NCI-H1930 (cell line): ENCODE data around the gene BBS7.

Source experiments
- DNase-seq, 2 experiments: peaks; one replicate each; lab custom pipeline; 2025; lab: John Stamatoyannopoulos, UW

Gene BBS7

DNA sequence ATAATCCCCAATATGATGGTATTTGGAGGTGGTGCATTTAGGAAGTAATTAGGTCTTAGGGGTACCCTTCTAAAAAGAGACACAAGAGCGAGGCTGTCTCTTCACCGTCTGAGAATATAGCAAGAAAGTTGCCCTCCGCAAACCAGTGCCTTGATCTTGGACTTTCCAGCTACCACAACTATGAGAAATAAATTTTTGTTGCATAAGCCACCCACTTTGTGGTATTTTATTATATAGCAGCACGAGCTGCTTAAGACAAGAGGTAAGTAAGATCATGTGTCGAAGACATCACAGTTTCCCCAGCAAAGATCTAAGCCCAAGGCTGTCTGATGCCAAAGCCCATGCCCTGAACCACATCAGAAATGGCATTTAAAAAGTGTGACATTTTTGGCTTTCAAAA is 78.8 kb downstream of the BBS7 start:
- no peak for DNase-seq

DNA sequence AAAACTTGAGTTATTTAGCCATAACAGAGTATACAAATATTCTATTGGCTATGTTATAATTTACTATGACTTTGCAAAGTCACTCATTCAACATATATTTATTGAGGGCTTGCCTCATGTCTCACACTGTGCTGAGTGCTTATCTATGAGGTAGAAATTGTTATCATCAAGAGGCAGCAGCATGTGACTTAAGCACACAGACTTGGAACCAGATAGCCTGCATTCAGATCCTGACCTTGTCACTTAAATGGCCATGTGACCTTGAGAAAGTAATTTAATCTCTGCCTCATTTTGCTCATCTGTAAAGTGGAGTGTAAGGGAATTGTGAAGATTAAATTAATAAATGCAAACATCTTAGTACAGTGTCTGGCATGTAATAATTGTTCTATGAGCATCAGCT is 79.3 kb downstream of the BBS7 start:
- DNase-seq = no peak

DNA sequence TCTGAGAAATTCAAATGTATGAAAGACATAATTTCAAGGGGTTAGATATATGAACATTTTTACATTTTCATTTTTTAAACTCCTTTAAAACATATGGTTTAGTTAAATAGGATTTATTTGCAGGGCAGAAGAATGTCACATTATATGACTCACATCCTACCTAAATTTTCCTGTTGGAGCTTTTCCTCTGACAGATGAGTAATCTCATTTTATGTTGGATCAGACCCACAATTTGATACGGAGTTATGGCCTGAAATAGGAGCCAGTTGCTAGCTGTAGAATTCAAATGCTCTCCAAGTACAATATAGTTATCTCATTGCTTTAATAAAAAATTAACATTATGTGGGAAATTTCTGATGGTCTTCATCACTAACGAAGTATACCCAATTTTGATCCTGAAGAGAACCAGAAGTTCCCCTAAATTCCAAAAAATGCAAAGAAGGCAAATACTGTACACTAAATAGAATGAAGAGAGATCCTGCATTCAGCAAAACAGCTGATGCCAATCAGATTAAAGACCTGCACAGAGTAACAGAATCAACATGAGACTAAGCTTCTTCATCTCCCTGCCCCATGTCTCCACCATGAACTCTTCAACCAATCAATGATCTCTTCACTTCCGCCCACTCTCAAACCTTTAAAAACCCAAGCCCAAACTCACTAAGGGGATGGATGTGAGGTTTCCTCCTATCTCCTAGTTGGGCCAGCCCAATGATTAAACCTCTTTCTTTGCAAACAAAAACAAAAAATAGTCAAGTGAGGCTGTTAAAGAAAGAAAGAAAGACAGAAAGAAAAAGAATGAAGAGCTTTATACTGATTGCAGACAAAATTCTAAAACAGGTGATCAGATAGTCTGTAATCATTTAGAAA is 80.1 kb downstream of the BBS7 start:
- no peak for DNase-seq

DNA sequence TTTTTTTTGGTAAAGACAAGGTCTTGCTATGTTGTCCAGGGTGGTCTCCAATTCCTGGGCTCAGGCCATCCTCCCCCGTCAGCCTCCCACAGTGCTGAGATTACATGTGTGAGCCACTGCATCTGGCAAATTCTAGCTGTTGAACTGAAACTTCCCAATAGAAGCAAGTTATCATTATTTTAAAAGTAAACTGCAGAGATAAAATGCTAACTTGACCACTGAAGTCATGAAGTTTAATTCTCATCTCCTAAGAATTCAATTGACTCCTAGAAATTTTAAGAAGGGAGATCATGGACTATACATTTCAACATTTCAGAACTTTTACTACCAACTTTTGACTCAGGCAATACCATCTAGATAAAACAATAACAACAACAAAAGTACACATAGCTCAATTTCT is 80.8 kb downstream of the BBS7 start:
- no peak for DNase-seq

DNA sequence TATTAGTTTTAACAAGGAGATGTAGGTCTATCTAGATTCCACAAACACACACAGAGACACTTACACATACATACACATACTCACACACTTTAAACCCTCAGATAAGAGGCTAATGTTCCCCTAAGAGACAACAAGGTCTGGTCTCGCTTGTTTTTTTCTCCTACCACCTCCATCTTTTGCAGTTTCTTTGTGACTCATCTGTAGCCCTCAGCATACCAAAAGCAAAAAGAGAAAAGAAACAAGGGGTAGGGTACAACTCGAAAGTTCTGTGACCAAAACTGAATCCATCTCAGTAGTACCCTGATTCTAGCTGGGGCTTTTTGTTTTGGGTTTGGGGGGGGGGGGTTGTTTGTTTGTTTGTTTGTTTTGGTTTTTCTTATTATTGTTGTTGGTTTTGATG is 81.4 kb downstream of the BBS7 start:
- DNase-seq = no peak

DNA sequence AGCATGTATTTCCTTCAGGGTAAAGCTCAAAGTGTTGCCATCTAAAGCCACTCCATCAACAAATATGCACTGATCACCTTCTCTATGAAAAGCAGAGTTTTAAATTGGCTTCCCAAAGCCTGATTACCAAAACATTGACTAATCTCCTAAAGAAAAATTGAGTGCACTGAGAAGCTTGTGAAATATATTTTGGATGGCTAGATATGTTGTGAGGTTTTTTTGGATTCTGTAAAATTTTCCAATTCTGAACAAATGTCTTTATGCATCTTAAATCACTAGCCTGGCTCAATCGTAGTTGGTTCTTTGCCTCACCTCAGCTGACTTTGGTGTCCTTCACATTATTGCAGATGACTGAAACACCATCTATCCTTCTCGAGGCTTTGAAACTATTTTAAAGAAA is 84.1 kb downstream of the BBS7 start:
- DNase-seq = no peak

DNA sequence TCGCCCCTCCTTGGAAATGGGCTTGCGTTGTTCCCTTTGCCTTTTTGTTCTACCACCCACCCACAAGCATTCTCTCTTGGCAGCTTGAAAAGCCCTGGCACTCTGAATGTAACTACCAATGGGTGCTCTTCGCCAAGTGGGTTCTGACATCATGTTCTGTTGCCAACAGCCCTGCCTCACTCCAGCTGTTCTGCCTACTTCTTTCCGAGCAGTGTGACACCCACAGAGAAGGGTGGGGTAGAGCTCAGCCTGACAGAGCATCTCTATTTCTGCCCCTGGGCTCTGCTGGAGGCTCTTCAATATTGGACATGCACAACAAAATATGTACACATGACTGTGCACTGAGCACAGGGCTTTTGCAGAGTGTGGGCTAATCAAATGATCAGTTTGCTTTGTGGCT is 84.8 kb downstream of the BBS7 start:
- DNase-seq = no peak

DNA sequence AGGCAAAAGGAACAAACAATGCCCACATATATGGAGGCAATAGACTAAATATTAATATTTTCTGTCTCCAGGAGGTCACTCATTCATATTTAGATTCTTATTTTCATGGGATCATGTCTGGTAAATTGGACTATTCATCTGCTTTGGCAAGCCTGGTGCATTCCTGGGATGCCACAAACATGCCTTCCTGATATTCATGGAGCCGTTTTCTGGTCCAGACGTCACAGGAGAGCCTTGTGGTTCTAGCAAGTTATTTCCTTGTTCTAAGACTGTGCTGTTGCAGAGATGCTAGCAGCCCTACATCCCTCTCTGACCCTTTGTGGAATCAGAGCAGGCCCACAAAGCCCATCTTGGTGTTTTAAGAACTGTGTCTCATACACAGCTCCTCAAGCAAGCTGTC is 85.3 kb downstream of the BBS7 start:
- no peak for DNase-seq

DNA sequence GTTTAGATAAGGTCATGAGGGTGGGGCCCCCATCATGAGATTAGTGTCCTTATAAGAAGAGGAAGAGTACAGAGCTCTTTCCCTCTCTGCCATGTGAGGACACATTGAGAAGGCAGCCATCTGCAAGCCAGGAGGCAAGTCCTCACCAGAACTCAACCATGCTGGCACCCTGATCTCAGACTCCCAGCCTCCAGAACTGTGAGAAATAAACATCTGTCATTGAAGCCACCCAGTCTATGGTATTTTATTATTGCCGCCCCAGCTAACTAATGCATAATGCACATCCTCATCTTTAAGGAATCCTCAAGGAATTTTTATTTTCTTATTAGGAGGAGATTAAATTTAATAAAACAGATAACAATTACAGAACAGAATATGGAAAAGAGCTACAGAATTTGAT is 85.9 kb downstream of the BBS7 start:
- DNase-seq = no peak

DNA sequence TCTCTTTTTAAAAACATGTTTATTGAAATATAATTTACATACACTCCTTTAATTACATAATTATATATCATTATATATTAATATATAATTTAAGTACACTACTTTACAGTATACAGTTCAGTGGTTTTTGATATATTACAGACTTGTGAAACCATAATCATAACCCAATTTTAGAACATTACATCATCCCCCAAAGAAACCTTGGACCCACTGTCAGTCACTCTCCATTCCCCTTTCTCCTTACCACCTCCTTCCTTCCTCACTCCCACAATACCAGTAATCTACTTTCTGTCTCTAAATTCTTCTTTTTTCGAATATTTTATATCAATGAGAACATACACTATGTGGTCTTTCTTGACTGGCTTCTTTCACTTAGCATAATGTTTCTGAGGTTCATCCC is 87.1 kb downstream of the BBS7 start:
- no peak for DNase-seq

DNA sequence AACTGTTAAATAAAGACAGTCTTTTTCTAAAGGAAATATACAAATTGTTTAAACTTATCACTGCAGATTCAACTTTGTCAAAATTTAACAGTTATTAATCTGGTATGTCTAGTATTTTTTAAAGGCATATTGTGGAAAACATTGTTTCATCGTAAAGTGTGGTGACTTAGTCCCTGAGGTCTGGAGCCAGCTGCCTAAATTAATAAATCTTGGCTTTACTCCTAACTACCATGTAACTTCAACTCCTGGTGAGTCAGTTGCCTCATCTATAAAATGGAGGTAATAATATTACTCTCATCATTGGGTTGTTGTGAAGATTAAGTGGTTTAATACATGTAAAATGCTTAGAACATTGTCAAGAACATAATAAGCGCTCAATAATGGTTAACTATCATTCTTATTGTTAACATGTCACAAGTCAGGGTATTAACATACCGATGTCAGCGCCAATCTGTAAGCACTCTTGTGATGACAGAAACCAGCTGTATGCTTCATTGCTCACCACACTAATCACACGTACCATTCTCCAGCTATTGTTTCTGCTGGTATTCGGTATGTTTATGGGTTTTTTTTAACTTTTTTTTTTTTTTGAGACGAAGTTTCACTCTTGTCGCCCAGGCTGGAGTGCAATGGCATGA is 91.2 kb downstream of the BBS7 start:
- DNase-seq = no peak

DNA sequence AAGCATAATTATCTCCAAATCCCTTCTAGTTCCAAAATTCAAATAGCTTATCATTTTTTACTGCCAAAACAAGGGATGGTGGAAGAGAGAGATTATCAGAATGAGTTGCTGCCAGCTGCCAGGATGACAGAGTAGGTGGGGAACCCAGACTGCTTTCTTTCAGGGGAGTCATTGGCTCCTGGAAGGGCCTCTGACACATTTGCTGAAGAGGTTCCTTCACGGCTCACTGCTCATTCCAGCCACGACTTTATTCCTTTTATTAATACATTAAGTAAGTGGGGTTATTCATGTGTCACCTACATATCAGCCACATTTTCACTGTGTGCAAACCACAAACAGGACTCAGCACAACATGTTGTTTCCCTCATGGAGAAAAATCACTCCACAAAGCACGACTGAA is 92.6 kb downstream of the BBS7 start:
- no peak for DNase-seq

DNA sequence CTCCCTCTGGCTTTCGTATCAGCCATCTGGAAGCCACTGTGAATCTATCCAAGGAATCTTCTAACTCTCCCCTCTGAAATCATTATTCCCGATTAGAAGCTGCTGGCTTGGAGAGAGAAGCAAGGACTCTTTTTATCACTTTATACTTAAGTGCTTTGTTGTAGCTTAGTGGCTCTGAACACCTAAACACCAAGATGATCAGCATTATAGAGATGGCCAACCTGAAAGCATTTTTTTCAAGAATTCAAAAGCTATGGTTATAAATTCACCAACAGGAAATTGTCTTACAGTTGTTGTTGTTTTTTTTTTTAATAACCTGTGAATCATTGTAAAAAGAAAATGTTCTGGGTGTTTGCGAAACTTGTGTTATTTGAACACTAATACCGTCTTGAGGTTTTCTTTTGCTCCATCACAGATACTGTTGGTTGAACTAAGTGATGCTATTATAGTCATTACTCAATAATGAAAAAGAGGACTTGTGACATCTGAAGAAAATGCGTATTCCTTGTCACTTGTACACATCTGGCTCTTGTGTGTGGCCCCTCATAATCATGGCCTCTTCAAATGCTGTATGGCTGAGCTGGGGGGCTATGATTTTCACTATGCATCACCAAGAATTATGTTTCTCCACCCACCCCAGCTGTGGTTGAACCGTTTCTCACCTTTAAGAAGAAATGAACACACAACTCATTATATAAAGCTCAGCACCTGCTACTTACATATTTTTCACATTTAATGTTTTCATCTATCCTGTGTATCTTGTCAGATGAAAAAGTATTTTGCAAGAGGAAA is 93.5 kb downstream of the BBS7 start:
- DNase-seq = no peak
